NK-92 treated with Interleukin-12 subunit alpha and Interleukin-12 subunit beta, amount 100 ng/mL, for 24 hours (cell line): Measurements from ENCODE around the gene DUSP11.
"Not testable (repeated sequence)": the region's sequence is repeated elsewhere in the genome, so short reads cannot be mapped to it uniquely, and the experiment has no call there.

Experiments used
- DNase-seq: peaks from one replicate; lab custom pipeline; 2025; lab: John Stamatoyannopoulos, UW

DUSP11 gene

DNA sequence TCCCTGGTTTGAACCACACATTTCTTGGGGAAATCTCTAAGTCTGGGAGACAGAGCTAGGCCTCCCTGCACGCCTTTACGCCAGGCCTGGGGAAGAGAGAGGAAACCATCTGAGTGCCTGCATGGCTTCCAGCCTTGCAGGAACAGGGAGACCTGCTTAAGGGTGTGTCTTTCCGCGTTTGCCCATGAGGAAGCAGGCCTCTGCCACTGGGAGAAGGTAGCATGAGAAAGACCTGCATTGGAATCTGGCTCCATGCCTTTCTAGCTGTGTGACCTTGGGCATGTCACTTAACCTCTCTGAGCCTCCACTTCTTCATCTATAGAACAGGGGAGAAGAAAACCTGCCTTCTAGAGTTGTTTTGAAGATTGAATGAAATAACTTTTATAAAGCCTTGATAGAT, 62.2 kb downstream of the DUSP11 start:
- not testable (repeated sequence) for DNase-seq

DNA sequence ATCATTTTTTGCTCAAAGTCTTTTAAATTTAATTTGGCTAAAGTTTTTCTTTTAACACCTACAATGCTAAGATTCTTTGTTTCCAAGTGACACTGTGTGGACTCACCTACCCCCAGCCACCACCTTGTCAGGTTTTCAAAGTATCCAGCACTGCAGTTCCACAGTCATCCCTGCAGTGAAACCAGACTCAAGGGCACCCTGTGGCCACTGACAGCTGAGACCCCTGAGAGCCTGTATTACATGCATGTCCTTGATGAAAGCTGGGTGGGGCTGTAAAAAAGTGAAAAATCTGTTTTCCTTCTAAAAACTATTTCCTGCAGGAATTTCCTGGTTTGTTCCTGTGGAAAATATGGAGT, 62.7 kb downstream of the DUSP11 start:
- DNase-seq = no peak

DNA sequence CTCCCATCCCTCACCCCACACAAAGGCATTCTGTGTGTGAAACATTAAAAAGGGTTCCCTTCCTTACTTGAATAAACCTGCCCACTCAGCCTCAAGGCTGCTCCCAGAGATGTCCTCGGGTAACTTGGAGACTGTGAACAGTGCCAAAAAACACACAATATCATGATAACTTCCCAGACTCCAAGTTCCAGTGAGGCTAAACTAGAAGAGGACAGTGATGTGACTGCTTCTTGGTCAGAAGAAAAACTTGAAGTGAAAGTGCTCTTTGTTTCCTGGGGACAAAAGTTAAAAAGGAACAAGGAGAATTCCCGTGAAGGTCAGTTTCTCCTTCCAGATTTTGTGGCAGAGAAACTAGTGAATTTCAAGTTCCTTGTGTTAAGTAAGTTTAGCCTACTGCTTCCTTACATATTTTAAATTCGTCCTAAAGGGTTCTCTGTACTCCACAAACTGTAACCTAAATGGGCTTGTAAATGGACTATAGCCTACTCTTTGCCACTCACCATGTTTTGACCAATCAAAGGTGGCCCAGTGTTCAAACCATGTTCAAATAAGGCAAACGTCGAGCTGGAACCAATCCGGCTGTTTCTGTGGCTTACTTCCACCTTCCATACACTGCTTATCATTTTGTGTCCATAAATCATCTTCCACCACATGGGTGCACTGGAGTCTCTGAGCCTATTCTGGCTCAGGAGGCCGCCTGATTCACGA, 63.2 kb downstream of the DUSP11 start:
- DNase-seq = no peak

DNA sequence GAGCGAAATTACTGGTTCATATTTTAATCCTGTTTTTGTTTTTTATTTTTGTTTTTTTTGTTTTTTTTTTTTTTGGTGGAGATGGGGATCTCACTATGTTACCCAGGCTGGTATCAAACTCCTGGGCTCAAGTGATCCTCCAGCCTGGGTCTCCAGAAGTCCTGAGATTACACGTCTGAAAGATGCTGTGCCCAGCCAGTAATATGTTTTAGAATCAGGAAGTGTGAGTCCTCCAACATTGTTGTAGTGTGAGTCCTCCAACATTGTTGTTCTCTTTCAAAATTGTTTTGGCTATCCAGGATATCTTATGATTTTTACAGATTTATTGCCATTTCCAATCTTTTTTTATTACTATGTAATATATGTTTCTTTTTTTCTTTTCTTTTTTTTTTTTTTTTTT, 65.8 kb downstream of the DUSP11 start:
- no peak for DNase-seq
